Measurements from ENCODE around the gene TBP.

DNA sequence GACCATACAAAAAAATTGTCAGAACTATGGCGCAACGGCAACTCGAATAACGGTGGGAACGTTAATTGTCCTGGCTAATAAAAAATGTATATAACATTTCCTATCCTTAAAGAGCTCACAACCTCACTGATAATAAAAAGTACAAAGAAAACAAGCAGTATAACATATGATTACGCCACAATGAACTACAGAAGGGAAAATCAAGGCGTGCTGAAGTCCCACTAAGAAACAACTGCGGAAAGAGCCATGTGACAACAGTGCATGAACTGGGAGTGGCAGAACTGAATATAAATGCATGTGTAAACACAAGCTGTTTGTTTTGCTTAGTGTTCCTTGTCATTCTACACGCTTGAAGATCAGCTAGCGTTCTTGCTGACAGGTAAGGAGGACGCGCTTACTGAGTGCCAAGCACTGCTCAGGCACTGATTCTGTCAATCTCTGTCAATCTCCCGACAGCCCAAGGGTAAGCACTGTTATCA, 596 bp upstream of the TBP start:
- no peak for TF ChIP-seq EZH2phosphoT487 (IDR thresholded peaks at IDR 0.05; ENCODE audit: low read depth, severe bottlenecking, unreplicated experiment)
- no peak for TF ChIP-seq EZH2 (IDR thresholded peaks at IDR 0.05; ENCODE audit: borderline replicate concordance)

Data from hepatocyte (in vitro differentiated cells).